HepG2 (cell line): ENCODE data around the gene ST14. TPM values are rescaled to one million over a fixed set of nuclear protein-coding genes. Genes with fewer than 3 reads are reported as not detected.

Source experiments
- ATAC-seq: fragments of 200-7000 bp; cut with Tn5 transposase; 3 replicates; pipeline ENCODE4 v1.9.1; 2020; ENCODE audit warnings: mild to moderate bottlenecking, moderate library complexity
- BruUV-seq: library from RNA; stranded (reverse); fragments of 400-500 nt; replicated peaks from 2 replicates; lab custom pipeline; 2021; lab: Mats Ljungman, UMichigan
- CTCF ChIA-PET: fragments of 300-600 bp; formaldehyde crosslinking; extraction: SDS; loops from one replicate; lab custom pipeline; 2021; ENCODE audit warnings: low total read pairs, inconsistent platforms, low intra/inter-chr PET ratio; lab: Yijun Ruan, JAX
- POLR2A ChIA-PET: fragments of 350-600 bp; sonication (Branson Sonifier 250); formaldehyde crosslinking; loops from one replicate; lab custom pipeline; 2020; ENCODE audit warnings: antibody characterized with exemption, inconsistent platforms; lab: Yijun Ruan, JAX
- DNase-seq: peaks from one replicate; pipeline ENCODE4 v3.0.0-alpha.2; 2015; ENCODE audit warnings: low spot score
- FAIRE-seq: peaks from 3 replicates; lab custom pipeline; 2011; peaks lifted over from hg19 to GRCh38; lab: Jason Lieb, UNC
- H2AFZ ChIP-seq: one replicate; pipeline ENCODE4 v1.6.1; 2011; ENCODE audit warnings: low read length, inconsistent platforms
- H3K27ac ChIP-seq: fragments of 300-600 bp; 3 replicates; pipeline ENCODE4 v1.8.0; 2011; ENCODE audit warnings: mixed run types, mild to moderate bottlenecking, mixed read lengths, low read length, inconsistent platforms; ENCODE audit not compliant: insufficient read depth; ENCODE audit errors: extremely low read length
- H3K27me3 ChIP-seq, 2 experiments: fragments of 200-600 bp in 1 of 2; 2 replicates in 1 of 2; 3 replicates in 1 of 2; pipeline versions ENCODE4 v1.6.0 to v1.8.0; 2011; ENCODE audit warnings: low read length in 2 of 2, mild to moderate bottlenecking in 2 of 2, moderate library complexity in 2 of 2, inconsistent platforms in 1 of 2; ENCODE audit not compliant: insufficient read depth in 2 of 2, control insufficient read depth in 1 of 2
- H3K36me3 ChIP-seq, 2 experiments: fragments of 200-600 bp in 1 of 2; replicated peaks in 1 of 2; 2 replicates in 1 of 2; 3 replicates in 1 of 2; pipeline versions ENCODE4 v1.5.1 to v1.8.0; 2011; ENCODE audit warnings: low read length in 2 of 2, inconsistent platforms in 1 of 2; ENCODE audit not compliant: insufficient read depth in 2 of 2, control insufficient read depth in 1 of 2
- H3K4me1 ChIP-seq: 2 replicates; pipeline ENCODE4 v1.5.1; 2012; ENCODE audit warnings: low read length, inconsistent platforms; ENCODE audit not compliant: insufficient read depth
- H3K4me2 ChIP-seq: 2 replicates; pipeline ENCODE4 v1.6.0; 2011; ENCODE audit warnings: low read depth, low read length, inconsistent platforms
- H3K4me3 ChIP-seq, 3 experiments: fragments of 200-600 bp in 1 of 3; sonication (generic), shearing (Covaris generic) in 1 of 3; replicated peaks in 1 of 3; 2 replicates each; pipeline ENCODE4 v1.5.1; 2011 to 2016; ENCODE audit warnings: low read length in 3 of 3, inconsistent platforms in 2 of 3, low read depth in 2 of 3, mild to moderate bottlenecking in 2 of 3, control low read depth in 1 of 3, mixed read lengths in 1 of 3; ENCODE audit not compliant: insufficient read depth in 1 of 3
- H3K79me2 ChIP-seq: one replicate; pipeline ENCODE4 v1.6.1; 2011; ENCODE audit warnings: low read length, inconsistent platforms; ENCODE audit not compliant: insufficient read depth
- H3K9ac ChIP-seq: 2 replicates; pipeline ENCODE4 v1.6.0; 2011; ENCODE audit warnings: mild to moderate bottlenecking, low read depth, low read length, inconsistent platforms; ENCODE audit not compliant: insufficient read depth
- H3K9me3 ChIP-seq: 2 replicates; pipeline ENCODE4 v1.5.1; 2012; ENCODE audit warnings: mild to moderate bottlenecking, low read length
- H4K20me1 ChIP-seq: 2 replicates; pipeline ENCODE4 v1.6.0; 2011; ENCODE audit warnings: inconsistent platforms, mild to moderate bottlenecking, low read length, moderate library complexity; ENCODE audit not compliant: insufficient read depth
- AGO2 ChIP-seq: fragments of 200-400 bp; formaldehyde crosslinking; optimal IDR thresholded peaks from 2 replicates; pipeline ENCODE3; 2017; ENCODE audit warnings: mild to moderate bottlenecking, low read depth, low read length, moderate library complexity
- CBX2 ChIP-seq, 2 experiments: fragments of 200-600 bp in 1 of 2; sonication (generic); formaldehyde crosslinking in 1 of 2; IDR thresholded peaks; 2 replicates each; pipeline versions ENCODE4 v1.7.0 to v1.8.1; 2018 to 2022; ENCODE audit warnings: low read depth in 2 of 2, low read length in 1 of 2, mild to moderate bottlenecking in 1 of 2, missing genetic modification reagents in 1 of 2
- FOXP4 ChIP-seq: sonication (generic); formaldehyde crosslinking; IDR thresholded peaks from 2 replicates; pipeline ENCODE4 v1.4.0; 2020; ENCODE audit warnings: missing genetic modification reagents
- HNRNPLL ChIP-seq: fragments of 200-400 bp; formaldehyde crosslinking; IDR thresholded peaks from 2 replicates; pipeline ENCODE4 v1.6.1; 2017; ENCODE audit warnings: mild to moderate bottlenecking, low read depth, low read length; ENCODE audit not compliant: poor library complexity, severe bottlenecking
- MIER3 ChIP-seq: IDR thresholded peaks from 2 replicates; pipeline ENCODE4 v1.6.1; 2016; ENCODE audit warnings: missing compliant biosample characterization, borderline replicate concordance
- MIXL1 ChIP-seq: IDR thresholded peaks from 2 replicates; pipeline ENCODE4 v1.6.1; 2016
- NFATC3 ChIP-seq: sonication (generic); formaldehyde crosslinking; IDR thresholded peaks from 2 replicates; pipeline ENCODE4 v1.5.1; 2020; ENCODE audit warnings: mild to moderate bottlenecking, missing genetic modification reagents
- THYN1 ChIP-seq: sonication (generic); formaldehyde crosslinking; IDR thresholded peaks from 2 replicates; pipeline ENCODE4 v1.8.1; 2023; ENCODE audit warnings: low read depth, mild to moderate bottlenecking, moderate library complexity, missing genetic modification reagents, borderline replicate concordance
- ZNF251 ChIP-seq: sonication (generic); formaldehyde crosslinking; IDR thresholded peaks from 2 replicates; pipeline ENCODE4 v1.9.0; 2021; ENCODE audit warnings: mild to moderate bottlenecking, missing genetic modification reagents
- ZNF274 ChIP-seq: sonication (generic); formaldehyde crosslinking; IDR thresholded peaks from 2 replicates; pipeline ENCODE4 v1.5.1; 2020; ENCODE audit warnings: mild to moderate bottlenecking, missing genetic modification reagents
- ZNF740 ChIP-seq: sonication (generic); formaldehyde crosslinking; IDR thresholded peaks from 2 replicates; pipeline ENCODE4 v1.4.0; 2020; ENCODE audit warnings: missing genetic modification reagents
- ZNF75D ChIP-seq: sonication (generic); formaldehyde crosslinking; IDR thresholded peaks from 2 replicates; pipeline ENCODE4 v1.8.1; 2023; ENCODE audit warnings: missing genetic modification reagents, mild to moderate bottlenecking, borderline replicate concordance
- WGBS: methylation state at CpG from one replicate; pipeline ENCODE4 v1.1.6; 2017; ENCODE audit warnings: low lambda C conversion rate; 5-methylcytosine and 5-hydroxymethylcytosine counted together
- in situ Hi-C: cut with HindIII; loops from 2 replicates; pipeline ENCODE4 v1.10.0; 2017; ENCODE audit warnings: low pct_unique_long_range_greater_than_20kb; ENCODE audit not compliant: extremely low pct_ligation_motif_present
- intact Hi-C: fragments of 100-400 bp; cut with micrococcal nuclease; formaldehyde crosslinking; loops from one replicate; pipeline ENCODE4 v1.10.0; 2022; ENCODE audit not compliant: unreplicated experiment
- polyA plus RNA-seq, 8 experiments: library from polyadenylated mRNA; depleted of rRNA in 3 of 8; stranded (reverse) in 7 of 8; unstranded in 1 of 8; fragments of >200 nt; fragmentation: Illumina TruSeq in 4 of 8; extraction: Trizol in 4 of 8; gene quantifications; 2 replicates each; pipeline versions ENCODE4 v1.2.1 to v1.2.3, GENCODE V29; 2011 to 2016; ENCODE audit warnings: low read depth in 4 of 8, missing spikeins in 1 of 8, mixed read lengths in 1 of 8; ENCODE audit not compliant: insufficient read depth in 1 of 8
- total RNA-seq, 5 experiments: library from RNA; depleted of rRNA; stranded (reverse); fragments of >200 nt; fragmentation: Illumina TruSeq; extraction: Trizol; gene quantifications; 2 replicates each; pipeline ENCODE4 v1.2.3, GENCODE V29; 2016; ENCODE audit warnings: low read depth in 1 of 5
- TF ChIP-seq, protein P1 (sequence below): sonication (generic); formaldehyde crosslinking; IDR thresholded peaks from 2 replicates; pipeline ENCODE4 v1.5.1; 2020; ENCODE audit warnings: mild to moderate bottlenecking, missing genetic modification reagents, moderate library complexity
- TF ChIP-seq, protein P2 (sequence below): sonication (generic); formaldehyde crosslinking; IDR thresholded peaks from 2 replicates; pipeline ENCODE4 v1.5.0; 2020; ENCODE audit warnings: mild to moderate bottlenecking, missing genetic modification reagents

ST14 gene
- total and polyA plus RNA-seq, 2 of the 13 experiments (the other 11 are each of a cell fraction or from before 2014, with no cell fraction given) = 0.88 to 1.4 TPM

DNA sequence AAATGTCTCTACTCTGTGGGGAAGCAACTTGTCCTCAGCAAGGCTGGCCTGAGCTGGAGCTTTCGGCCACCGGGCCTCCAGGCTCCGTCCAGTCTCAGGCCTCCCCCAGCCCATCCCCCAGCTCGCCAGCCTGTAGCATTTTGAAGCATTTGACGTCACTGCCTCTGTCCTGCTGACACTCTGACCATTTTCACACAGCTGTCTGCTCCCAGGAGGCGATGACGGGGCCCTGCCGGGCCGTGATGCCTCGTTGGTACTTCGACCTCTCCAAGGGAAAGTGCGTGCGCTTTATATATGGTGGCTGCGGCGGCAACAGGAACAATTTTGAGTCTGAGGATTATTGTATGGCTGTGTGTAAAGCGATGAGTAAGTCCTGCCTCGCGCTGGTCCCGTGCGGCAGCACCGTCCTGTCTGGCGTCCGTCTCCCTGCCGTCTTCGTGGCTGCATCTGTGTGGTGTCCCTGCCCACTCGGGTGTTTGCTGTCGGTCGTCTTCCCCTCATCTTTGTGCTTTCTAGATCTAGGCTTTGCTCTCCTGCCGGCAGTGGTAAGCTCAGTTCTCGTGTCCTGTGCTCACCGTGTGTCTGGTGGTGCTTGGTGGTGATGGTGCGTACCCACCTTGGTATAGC is 36.1 kb upstream of the ST14 start:
- H3K79me2 ChIP-seq = peaks cover 37% of the 10 kb centered on the region
- no peak overlapping the region for H2AFZ ChIP-seq
- POLR2A ChIA-PET = interaction anchor here (0.7 to 3.7 kb wide), 15 partner anchors 9 to 131 kb away, joined by 3 to 61 read pairs (median 4); partner anchors contain the start of genes APLP2 and PRDM10
- peaks cover 13% of the 10 kb centered on the region; the same call in 1 of the 2 replicates for H4K20me1 ChIP-seq
- 91% methylated on average over 31 of the region's 32 CpGs for WGBS
- CTCF ChIA-PET = no interaction called here
- intact Hi-C loops (loop anchor here (1.0 to 2.0 kb wide), 2 partner anchors 53 to 124 kb away; no protein-coding TSS in a partner anchor), in situ Hi-C loops (no loop called here)
- H3K4me1 ChIP-seq = peaks cover 62% of the 10 kb centered on the region
- ATAC-seq (no peak; the same call in 2 of the 3 replicates), FAIRE-seq (no peak), DNase-seq (no peak)
- no peak overlapping the region for H3K4me2 ChIP-seq
- H3K36me3 ChIP-seq = peaks cover 25 to 93% of the 10 kb centered on the region in 2 experiments
- no TSS peak for BruUV-seq
- no peaks in the 10 kb centered on the region for H3K9me3 ChIP-seq
- peak overlapping the region; percentile 66 for H3K27ac ChIP-seq
- no peak overlapping the region for H3K9ac ChIP-seq
- H3K4me3 ChIP-seq = no peak overlapping the region
- H3K27me3 ChIP-seq = no peaks in the 10 kb centered on the region
- TF ChIP-seq MIER3 (CRISPR knock-in tag) (no peak), NFATC3 (CRISPR knock-in tag) (no peak), CBX2 (IDR thresholded peaks at IDR 0.05; ENCODE audit: low read depth, low read length) (no peak), CBX2 (CRISPR knock-in tag; IDR thresholded peaks at IDR 0.05; ENCODE audit: low read depth) (no peak), HNRNPLL (peak; percentile 24), FOXP4 (CRISPR knock-in tag) (no peak), ZNF740 (CRISPR knock-in tag) (no peak), ZNF75D (no peak), ZNF251 (no peak), AGO2 (peak; percentile 53), MIXL1 (CRISPR knock-in tag) (no peak), ZNF274 (CRISPR knock-in tag) (no peak), THYN1 (CRISPR knock-in tag) (no peak)
- TF ChIP-seq, protein P1, sequence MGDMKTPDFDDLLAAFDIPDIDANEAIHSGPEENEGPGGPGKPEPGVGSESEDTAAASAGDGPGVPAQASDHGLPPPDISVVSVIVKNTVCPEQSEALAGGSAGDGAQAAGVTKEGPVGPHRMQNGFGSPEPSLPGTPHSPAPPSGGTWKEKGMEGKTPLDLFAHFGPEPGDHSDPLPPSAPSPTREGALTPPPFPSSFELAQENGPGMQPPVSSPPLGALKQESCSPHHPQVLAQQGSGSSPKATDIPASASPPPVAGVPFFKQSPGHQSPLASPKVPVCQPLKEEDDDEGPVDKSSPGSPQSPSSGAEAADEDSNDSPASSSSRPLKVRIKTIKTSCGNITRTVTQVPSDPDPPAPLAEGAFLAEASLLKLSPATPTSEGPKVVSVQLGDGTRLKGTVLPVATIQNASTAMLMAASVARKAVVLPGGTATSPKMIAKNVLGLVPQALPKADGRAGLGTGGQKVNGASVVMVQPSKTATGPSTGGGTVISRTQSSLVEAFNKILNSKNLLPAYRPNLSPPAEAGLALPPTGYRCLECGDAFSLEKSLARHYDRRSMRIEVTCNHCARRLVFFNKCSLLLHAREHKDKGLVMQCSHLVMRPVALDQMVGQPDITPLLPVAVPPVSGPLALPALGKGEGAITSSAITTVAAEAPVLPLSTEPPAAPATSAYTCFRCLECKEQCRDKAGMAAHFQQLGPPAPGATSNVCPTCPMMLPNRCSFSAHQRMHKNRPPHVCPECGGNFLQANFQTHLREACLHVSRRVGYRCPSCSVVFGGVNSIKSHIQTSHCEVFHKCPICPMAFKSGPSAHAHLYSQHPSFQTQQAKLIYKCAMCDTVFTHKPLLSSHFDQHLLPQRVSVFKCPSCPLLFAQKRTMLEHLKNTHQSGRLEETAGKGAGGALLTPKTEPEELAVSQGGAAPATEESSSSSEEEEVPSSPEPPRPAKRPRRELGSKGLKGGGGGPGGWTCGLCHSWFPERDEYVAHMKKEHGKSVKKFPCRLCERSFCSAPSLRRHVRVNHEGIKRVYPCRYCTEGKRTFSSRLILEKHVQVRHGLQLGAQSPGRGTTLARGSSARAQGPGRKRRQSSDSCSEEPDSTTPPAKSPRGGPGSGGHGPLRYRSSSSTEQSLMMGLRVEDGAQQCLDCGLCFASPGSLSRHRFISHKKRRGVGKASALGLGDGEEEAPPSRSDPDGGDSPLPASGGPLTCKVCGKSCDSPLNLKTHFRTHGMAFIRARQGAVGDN (CRISPR knock-in tag) = peak; percentile 74; the same call in 1 of the 2 replicates
- TF ChIP-seq, protein P2, sequence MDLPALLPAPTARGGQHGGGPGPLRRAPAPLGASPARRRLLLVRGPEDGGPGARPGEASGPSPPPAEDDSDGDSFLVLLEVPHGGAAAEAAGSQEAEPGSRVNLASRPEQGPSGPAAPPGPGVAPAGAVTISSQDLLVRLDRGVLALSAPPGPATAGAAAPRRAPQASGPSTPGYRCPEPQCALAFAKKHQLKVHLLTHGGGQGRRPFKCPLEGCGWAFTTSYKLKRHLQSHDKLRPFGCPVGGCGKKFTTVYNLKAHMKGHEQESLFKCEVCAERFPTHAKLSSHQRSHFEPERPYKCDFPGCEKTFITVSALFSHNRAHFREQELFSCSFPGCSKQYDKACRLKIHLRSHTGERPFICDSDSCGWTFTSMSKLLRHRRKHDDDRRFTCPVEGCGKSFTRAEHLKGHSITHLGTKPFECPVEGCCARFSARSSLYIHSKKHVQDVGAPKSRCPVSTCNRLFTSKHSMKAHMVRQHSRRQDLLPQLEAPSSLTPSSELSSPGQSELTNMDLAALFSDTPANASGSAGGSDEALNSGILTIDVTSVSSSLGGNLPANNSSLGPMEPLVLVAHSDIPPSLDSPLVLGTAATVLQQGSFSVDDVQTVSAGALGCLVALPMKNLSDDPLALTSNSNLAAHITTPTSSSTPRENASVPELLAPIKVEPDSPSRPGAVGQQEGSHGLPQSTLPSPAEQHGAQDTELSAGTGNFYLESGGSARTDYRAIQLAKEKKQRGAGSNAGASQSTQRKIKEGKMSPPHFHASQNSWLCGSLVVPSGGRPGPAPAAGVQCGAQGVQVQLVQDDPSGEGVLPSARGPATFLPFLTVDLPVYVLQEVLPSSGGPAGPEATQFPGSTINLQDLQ (CRISPR knock-in tag) = 0 out of 2 replicates have a peak, but pooled peaks have one; percentile 40
